H1 (cell line): ENCODE results near the gene CREB3L4. TPM values are rescaled to one million over a fixed set of nuclear protein-coding genes. Genes with fewer than 3 reads are reported as not detected.

ENCODE experiments used
- CTCF ChIA-PET: fragments of 300-600 bp; sonication (Branson Sonifier 250); formaldehyde crosslinking; loops from one replicate; lab custom pipeline; 2021; ENCODE audit not compliant: partially characterized antibody; lab: Charles Lee
- POLR2A ChIA-PET: fragments of 300-600 bp; sonication (Branson Sonifier 250); formaldehyde crosslinking; loops from one replicate; lab custom pipeline; 2021; ENCODE audit warnings: inconsistent platforms; ENCODE audit not compliant: partially characterized antibody; lab: Charles Lee
- DNase-seq, 2 experiments: peaks; one replicate each; pipeline versions ENCODE4 v3.0.0 to v3.0.0-alpha.2; 2010 to 2022; ENCODE audit warnings: low spot score in 2 of 2, low read depth in 1 of 2, mixed read lengths in 1 of 2
- FAIRE-seq: peaks from 2 replicates; lab custom pipeline; 2011; peaks lifted over from hg19 to GRCh38; lab: Jason Lieb, UNC
- H2AFZ ChIP-seq: 2 replicates; pipeline ENCODE4 v1.8.1; 2012; ENCODE audit warnings: low read length, inconsistent platforms
- H2AK5ac ChIP-seq: 2 replicates; pipeline ENCODE4 v1.6.1; 2013; ENCODE audit warnings: low read depth, low read length
- H2BK120ac ChIP-seq: replicated peaks from 2 replicates; pipeline ENCODE3; 2013; ENCODE audit warnings: low read depth, low read length, inconsistent platforms
- H2BK12ac ChIP-seq: 2 replicates; pipeline ENCODE4 v1.6.1; 2013; ENCODE audit warnings: low read depth, low read length
- H2BK15ac ChIP-seq: 2 replicates; pipeline ENCODE4 v1.6.1; 2013; ENCODE audit warnings: low read length
- H2BK20ac ChIP-seq: 2 replicates; pipeline ENCODE4 v1.6.1; 2013; ENCODE audit warnings: low read length
- H2BK5ac ChIP-seq: 2 replicates; pipeline ENCODE4 v1.6.1; 2013; ENCODE audit warnings: low read depth, low read length
- H3K14ac ChIP-seq: 2 replicates; pipeline ENCODE4 v1.6.1; 2013; ENCODE audit warnings: inconsistent platforms; ENCODE audit not compliant: insufficient read length
- H3K18ac ChIP-seq: 2 replicates; pipeline ENCODE4 v1.6.1; 2013; ENCODE audit warnings: low read length; ENCODE audit errors: extremely low read depth
- H3K23ac ChIP-seq: 2 replicates; pipeline ENCODE4 v1.6.1; 2013; ENCODE audit warnings: inconsistent platforms; ENCODE audit not compliant: insufficient read length
- H3K23me2 ChIP-seq: 2 replicates; pipeline ENCODE4 v1.6.1; 2013; ENCODE audit warnings: low read depth, low read length
- H3K27ac ChIP-seq: 2 replicates; pipeline ENCODE4 v1.6.1; 2011; ENCODE audit warnings: low read depth, low read length, inconsistent platforms
- H3K27me3 ChIP-seq, 4 experiments: replicated peaks in 1 of 4; 1 replicate in 1 of 4; 2 replicates in 3 of 4; pipeline versions ENCODE4 v1.6.1 to v1.8.1; 2011 to 2013; ENCODE audit warnings: low read length in 3 of 4, mild to moderate bottlenecking in 3 of 4, inconsistent platforms in 2 of 4, mixed read lengths in 2 of 4, moderate library complexity in 1 of 4; ENCODE audit not compliant: control insufficient read depth in 3 of 4, insufficient read depth in 3 of 4; ENCODE audit errors: extremely low read depth in 1 of 4
- H3K36me3 ChIP-seq, 4 experiments: 2 replicates each; pipeline versions ENCODE4 v1.6.1 to v1.8.1; 2011 to 2013; ENCODE audit warnings: mild to moderate bottlenecking in 4 of 4, low read length in 3 of 4, moderate library complexity in 2 of 4, control low read depth in 1 of 4, inconsistent platforms in 1 of 4; ENCODE audit not compliant: insufficient read depth in 4 of 4, control insufficient read depth in 2 of 4
- H3K4ac ChIP-seq: replicated peaks from 2 replicates; pipeline ENCODE3; 2013; ENCODE audit warnings: low read length, low read depth, mixed read lengths, inconsistent platforms; ENCODE audit not compliant: insufficient read length
- H3K4me1 ChIP-seq, 4 experiments: replicated peaks in 1 of 4; 1 replicate in 1 of 4; 2 replicates in 3 of 4; pipeline versions ENCODE4 v1.6.1 to v1.8.1; 2011 to 2013; ENCODE audit warnings: low read length in 3 of 4, inconsistent platforms in 2 of 4, mixed read lengths in 1 of 4; ENCODE audit not compliant: insufficient read depth in 4 of 4, control insufficient read depth in 3 of 4
- H3K4me2 ChIP-seq, 2 experiments: 2 replicates each; pipeline versions ENCODE4 v1.6.1 to v1.8.1; 2011 to 2013; ENCODE audit warnings: low read depth in 2 of 2, low read length in 2 of 2, control low read depth in 1 of 2, inconsistent platforms in 1 of 2, mild to moderate bottlenecking in 1 of 2; ENCODE audit not compliant: insufficient read depth in 1 of 2
- H3K4me3 ChIP-seq, 4 experiments: fragments of 200-600, 300-600 bp in 1 of 4; sonication (generic), shearing (Covaris generic), sonication (Bioruptor Twin) in 1 of 4; 2 replicates each; pipeline versions ENCODE4 v1.5.1 to v1.8.1; 2011 to 2016; ENCODE audit warnings: low read length in 4 of 4, low read depth in 3 of 4, control low read depth in 2 of 4, inconsistent platforms in 2 of 4, mild to moderate bottlenecking in 2 of 4, mixed read lengths in 1 of 4, moderate library complexity in 1 of 4; ENCODE audit not compliant: insufficient read depth in 2 of 4; ENCODE audit errors: extremely low read depth in 1 of 4
- H3K56ac ChIP-seq: replicated peaks from 2 replicates; pipeline ENCODE3; 2013; ENCODE audit warnings: low read depth, mild to moderate bottlenecking, mixed read lengths, low read length, inconsistent platforms; ENCODE audit not compliant: insufficient read length
- H3K79me1 ChIP-seq: 2 replicates; pipeline ENCODE4 v1.6.1; 2013; ENCODE audit warnings: low read depth, low read length, control low read depth
- H3K79me2 ChIP-seq, 2 experiments: 2 replicates each; pipeline versions ENCODE4 v1.6.1 to v1.8.1; 2012 to 2013; ENCODE audit warnings: low read length in 2 of 2, mild to moderate bottlenecking in 2 of 2, inconsistent platforms in 1 of 2; ENCODE audit not compliant: insufficient read depth in 2 of 2, control insufficient read depth in 1 of 2
- H3K9ac ChIP-seq, 4 experiments: replicated peaks in 1 of 4; 1 replicate in 1 of 4; 2 replicates in 3 of 4; pipeline versions ENCODE4 v1.6.1 to v1.8.1; 2011 to 2013; ENCODE audit warnings: low read depth in 3 of 4, low read length in 3 of 4, control low read depth in 2 of 4, mild to moderate bottlenecking in 2 of 4, moderate library complexity in 2 of 4, inconsistent platforms in 1 of 4; ENCODE audit errors: extremely low read depth in 1 of 4
- H3K9me3 ChIP-seq, 2 experiments: 2 replicates each; pipeline versions ENCODE4 v1.6.1 to v1.8.1; 2012 to 2013; ENCODE audit warnings: mild to moderate bottlenecking in 2 of 2, moderate library complexity in 2 of 2, control low read depth in 1 of 2, inconsistent platforms in 1 of 2, low read depth in 1 of 2, low read length in 1 of 2, mixed read lengths in 1 of 2; ENCODE audit not compliant: insufficient read depth in 2 of 2
- H4K20me1 ChIP-seq, 2 experiments: replicated peaks in 1 of 2; 2 replicates each; pipeline versions ENCODE3 to v1.8.1; 2011 to 2013; ENCODE audit warnings: inconsistent platforms in 2 of 2, low read length in 2 of 2, mild to moderate bottlenecking in 1 of 2; ENCODE audit not compliant: insufficient read depth in 2 of 2, control insufficient read depth in 1 of 2
- H4K5ac ChIP-seq: 2 replicates; pipeline ENCODE4 v1.6.1; 2013; ENCODE audit warnings: low read length, low read depth, mixed read lengths, inconsistent platforms; ENCODE audit not compliant: insufficient read length
- H4K8ac ChIP-seq: 2 replicates; pipeline ENCODE4 v1.8.0; 2013; ENCODE audit warnings: mild to moderate bottlenecking, moderate library complexity, low read length, inconsistent platforms; ENCODE audit not compliant: insufficient read depth; ENCODE audit errors: extremely low read depth
- H4K91ac ChIP-seq: replicated peaks from 2 replicates; pipeline ENCODE3; 2013; ENCODE audit warnings: low read length, mixed read lengths, inconsistent platforms; ENCODE audit not compliant: insufficient read length
- BCL11A ChIP-seq, 2 experiments: IDR thresholded peaks; one replicate each; pipeline ENCODE4 v1.6.1; 2011; ENCODE audit warnings: low read depth in 2 of 2, low read length in 2 of 2, mild to moderate bottlenecking in 2 of 2
- CEBPB ChIP-seq: IDR thresholded peaks from 2 replicates; pipeline ENCODE4 v1.6.1; 2012; ENCODE audit warnings: low read depth, low read length
- FOSL1 ChIP-seq: IDR thresholded peaks from 2 replicates; pipeline ENCODE4 v1.6.1; 2011; ENCODE audit warnings: mild to moderate bottlenecking, low read depth, low read length, moderate library complexity; ENCODE audit not compliant: insufficient read depth
- GTF2F1 ChIP-seq: IDR thresholded peaks from 2 replicates; pipeline ENCODE4 v1.6.1; 2012; ENCODE audit warnings: low read depth, low read length, improper control_type of control experiment, borderline replicate concordance
- MAX ChIP-seq: IDR thresholded peaks from 2 replicates; pipeline ENCODE4 v1.6.1; 2012; ENCODE audit warnings: inconsistent platforms
- POLR2A ChIP-seq, 2 experiments: IDR thresholded peaks; 1 replicate in 1 of 2; 2 replicates in 1 of 2; pipeline ENCODE4 v1.6.1; 2011; ENCODE audit warnings: low read depth in 2 of 2, low read length in 2 of 2, mild to moderate bottlenecking in 2 of 2; ENCODE audit errors: control extremely low read depth in 1 of 2
- POLR2AphosphoS5 ChIP-seq: IDR thresholded peaks from 2 replicates; pipeline ENCODE4 v1.6.1; 2011; ENCODE audit warnings: low read depth, low read length
- RAD21 ChIP-seq, 2 experiments: IDR thresholded peaks in 1 of 2; conservative IDR thresholded peaks in 1 of 2; 2 replicates each; pipeline ENCODE4 v1.6.1; 2011; ENCODE audit warnings: low read depth in 2 of 2, low read length in 2 of 2, improper control_type of control experiment in 1 of 2, inconsistent platforms in 1 of 2, mild to moderate bottlenecking in 1 of 2, moderate library complexity in 1 of 2
- RBBP5 ChIP-seq: IDR thresholded peaks from 2 replicates; pipeline ENCODE4 v1.7.1; 2012; ENCODE audit warnings: low read depth, mild to moderate bottlenecking, inconsistent platforms, low read length, moderate library complexity, borderline replicate concordance
- RNF2 ChIP-seq: fragments of 200-900, 300-1000 bp; sonication (generic); IDR thresholded peaks from 2 replicates; pipeline ENCODE4 v1.7.1; 2016; ENCODE audit warnings: borderline replicate concordance, low read depth, mild to moderate bottlenecking, antibody characterized with exemption, low read length; ENCODE audit not compliant: poor library complexity, severe bottlenecking; ENCODE audit errors: missing control alignments
- SP2 ChIP-seq: IDR thresholded peaks from 2 replicates; pipeline ENCODE4 v1.6.1; 2012; ENCODE audit warnings: mild to moderate bottlenecking, low read length, inconsistent platforms
- TCF12 ChIP-seq: IDR thresholded peaks from 2 replicates; pipeline ENCODE4 v1.6.1; 2011; ENCODE audit warnings: low read depth, mild to moderate bottlenecking, low read length
- WGBS, 2 experiments: shearing (Covaris generic) in 1 of 2; methylation state at CpG; one replicate each; pipeline versions ENCODE4 v1.1.6 to v1.1.7; 2013 to 2015; ENCODE audit warnings: low lambda C conversion rate in 2 of 2, mixed read lengths in 2 of 2, inconsistent platforms in 1 of 2, low coverage in 1 of 2, missing lambda C conversion rate in 1 of 2; ENCODE audit not compliant: insufficient replicate concordance in 2 of 2, insufficient coverage in 1 of 2, insufficient read length in 1 of 2; ENCODE audit errors: extremely low coverage in 1 of 2, missing lambda C conversion rate in 1 of 2; 5-methylcytosine and 5-hydroxymethylcytosine counted together
- polyA plus RNA-seq, 7 experiments: library from polyadenylated mRNA; depleted of rRNA in 3 of 7; stranded (reverse) in 5 of 7; unstranded in 2 of 7; fragments of >200 nt in 5 of 7; fragments of 200-250 nt in 2 of 7; gene quantifications; 1 replicate in 5 of 7; 2 replicates in 1 of 7; 4 replicates in 1 of 7; pipeline versions ENCODE4 v1.2.1 to v1.2.3, GENCODE V29; 2011 to 2013; ENCODE audit warnings: missing spikeins in 2 of 7, mixed read lengths in 2 of 7
- total RNA-seq: library from RNA; stranded (reverse); fragmentation: NEBNext Ultra II Directional; extraction: Animal tissue kit (Norgen Biotek cat#: 25700); gene quantifications from 2 replicates; pipeline ENCODE4 v1.2.1, GENCODE V29; 2021
- TF ChIP-seq, protein P1 (sequence below): IDR thresholded peaks from 2 replicates; pipeline ENCODE4 v1.6.1; 2011; ENCODE audit warnings: low read depth, mild to moderate bottlenecking, low read length; ENCODE audit not compliant: insufficient read depth

CREB3L4 gene
- total and polyA plus RNA-seq, 2 of the 8 experiments (the other 6 are each of a cell fraction or from before 2014, with no cell fraction given) = 34.4 to 54.0 TPM

- Histone ChIP-seq H3K4me1 (peaks cover 0 to 12% (median 5%) of the 10 kb centered on the region in 4 experiments; a peak in 5 of 7 replicates), H2AK5ac (no peak overlapping the region), H4K20me1 (no peaks in the 10 kb centered on the region), H2BK15ac (no peak overlapping the region), H2BK20ac (no peak overlapping the region), H4K91ac (no peak overlapping the region), H2BK12ac (no peak overlapping the region), H3K18ac (no peak overlapping the region), H3K56ac (no peak overlapping the region), H4K8ac (no peak overlapping the region), H3K9ac (no peak overlapping the region), H3K23me2 (peaks cover 10% of the 10 kb centered on the region; the same call in 1 of the 2 replicates), H2BK120ac (no peak overlapping the region), H3K9me3 (no peaks in the 10 kb centered on the region), H3K36me3 (peaks cover 8 to 27% (median 13%) of the 10 kb centered on the region in 4 experiments; a peak in 7 of 8 replicates), H3K4ac (no peak overlapping the region), H2BK5ac (no peak overlapping the region), H3K23ac (no peak overlapping the region), H3K79me1 (no peaks in the 10 kb centered on the region; the same call in 1 of the 2 replicates), H2AFZ (no peak overlapping the region), H3K79me2 (peaks cover 0 to 18% of the 10 kb centered on the region in 2 experiments; a peak in 2 of 4 replicates), H3K4me2 (no peak overlapping the region), H4K5ac (no peak overlapping the region), H3K27ac (no peak overlapping the region), H3K14ac (no peak overlapping the region), H3K4me3 (no peak overlapping the region), H3K27me3 (no peaks in the 10 kb centered on the region)
- WGBS, 2 experiments = 90% methylated on average over 2 of the region's 2 CpGs; no CpG with 5 or more reads in 1 of the 2 experiments
- CTCF ChIA-PET = interaction anchor here (0.5 to 1.7 kb wide), 2 partner anchors 24 to 420 kb away, joined by 4 to 5 read pairs; partner anchors contain the start of gene DENND4B
- FAIRE-seq (no peak), DNase-seq (no peak)
- POLR2A ChIA-PET = interaction anchor here (1.4 to 15.7 kb wide), 6 partner anchors 4 to 178 kb away, joined by 3 to 454 read pairs (median 190); partner anchors contain the start of genes CREB3L4, CRTC2, GATAD2B and JTB
- TF ChIP-seq, protein P1, sequence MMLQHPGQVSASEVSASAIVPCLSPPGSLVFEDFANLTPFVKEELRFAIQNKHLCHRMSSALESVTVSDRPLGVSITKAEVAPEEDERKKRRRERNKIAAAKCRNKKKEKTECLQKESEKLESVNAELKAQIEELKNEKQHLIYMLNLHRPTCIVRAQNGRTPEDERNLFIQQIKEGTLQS = no peak
- TF ChIP-seq RBBP5 (no peak), GTF2F1 (no peak), POLR2AphosphoS5 (no peak), BCL11A (IDR thresholded peaks at IDR 0.05; ENCODE audit: low read depth in 2 of 2, low read length in 2 of 2) (no peak), RNF2 (no peak), POLR2A (IDR thresholded peaks at IDR 0.05; ENCODE audit: control extremely low read depth in 1 of 2, low read depth in 2 of 2, low read length in 2 of 2) (no peak), FOSL1 (no peak), TCF12 (no peak), CEBPB (no peak), RAD21 (IDR thresholded peaks at IDR 0.05 in 1 of 2, conservative IDR thresholded peaks at IDR 0.05 in 1 of 2; ENCODE audit: low read depth in 2 of 2, low read length in 2 of 2) (no peak), SP2 (no peak), MAX (no peak)
Observed at GRCh38 chr1:153970346-153970745, 2.6 kb downstream of the CREB3L4 start.
